ENCODE data around the gene UBR4. TPM values are rescaled to one million over a fixed set of nuclear protein-coding genes. Genes with fewer than 3 reads are reported as not detected.
A peak's percentile ranks its signal among the peaks of the same experiment; 100 is the strongest.

UBR4 gene
- total RNA-seq, 1 donor from 2014 or later = 223 TPM

DNA sequence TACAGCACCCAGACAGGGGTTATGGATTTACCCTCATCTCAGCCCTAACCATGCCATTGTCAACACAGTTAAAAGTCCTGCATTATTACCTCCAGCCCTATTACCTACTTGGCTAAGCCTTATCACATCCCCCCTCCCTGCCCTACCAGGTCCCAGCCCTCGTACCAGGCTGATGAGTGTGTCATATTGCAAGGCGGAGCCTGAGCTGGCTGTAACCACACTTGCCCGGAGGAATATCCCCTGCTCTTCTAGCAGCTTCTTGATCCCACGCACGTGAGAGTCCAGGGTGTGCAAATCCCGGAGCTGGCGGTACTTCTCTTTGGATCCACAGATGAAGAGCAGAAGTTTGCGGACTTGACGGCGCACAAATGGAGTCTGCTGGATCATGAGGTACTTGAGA lies 87.4 kb downstream of the UBR4 start:
- DNase-seq (ENCODE audit: low spot score) = no peak
- Mint-ChIP-seq H3K27me3 (ENCODE audit: unreplicated experiment) (peaks cover 5% of the 10 kb centered on the region), H3K27ac (ENCODE audit: unreplicated experiment) (no peak overlapping the region), H3K4me1 (ENCODE audit: unreplicated experiment) (peaks cover 10% of the 10 kb centered on the region), H3K4me3 (ENCODE audit: unreplicated experiment) (peak overlapping the region; percentile 12), H3K9me3 (ENCODE audit: unreplicated experiment) (no peaks in the 10 kb centered on the region), H3K36me3 (ENCODE audit: low read depth, unreplicated experiment) (peaks cover 83% of the 10 kb centered on the region)
- no peak for TF ChIP-seq CTCF (IDR thresholded peaks at IDR 0.05; ENCODE audit: unreplicated experiment)

GRCh38 chr1:19121192-19121591 lies 88.9 kb downstream of the UBR4 start:
- no peak for DNase-seq (ENCODE audit: low spot score)
- Mint-ChIP-seq H3K36me3 (ENCODE audit: low read depth, unreplicated experiment) (peaks cover 77% of the 10 kb centered on the region), H3K9me3 (ENCODE audit: unreplicated experiment) (no peaks in the 10 kb centered on the region), H3K27ac (ENCODE audit: unreplicated experiment) (peak overlapping the region; percentile 4), H3K4me1 (ENCODE audit: unreplicated experiment) (peaks cover 10% of the 10 kb centered on the region), H3K4me3 (ENCODE audit: unreplicated experiment) (no peak overlapping the region), H3K27me3 (ENCODE audit: unreplicated experiment) (peaks cover 5% of the 10 kb centered on the region)
- no peak for TF ChIP-seq CTCF (IDR thresholded peaks at IDR 0.05; ENCODE audit: unreplicated experiment)

GRCh38 chr1:19120070-19120469 lies 90.0 kb downstream of the UBR4 start:
- peaks cover 5% of the 10 kb centered on the region for H3K27me3 Mint-ChIP-seq (ENCODE audit: unreplicated experiment)
- H3K4me1 Mint-ChIP-seq (ENCODE audit: unreplicated experiment) = peaks cover 10% of the 10 kb centered on the region
- H3K9me3 Mint-ChIP-seq (ENCODE audit: unreplicated experiment) = no peaks in the 10 kb centered on the region
- TF ChIP-seq CTCF (IDR thresholded peaks at IDR 0.05; ENCODE audit: unreplicated experiment) = no peak
- H3K36me3 Mint-ChIP-seq (ENCODE audit: low read depth, unreplicated experiment) = peaks cover 78% of the 10 kb centered on the region
- H3K4me3 Mint-ChIP-seq (ENCODE audit: unreplicated experiment) = peak overlapping the region; percentile 54
- no peak overlapping the region for H3K27ac Mint-ChIP-seq (ENCODE audit: unreplicated experiment)
- no peak for DNase-seq (ENCODE audit: low spot score)

GRCh38 chr1:19115082-19115808 lies 94.8 kb downstream of the UBR4 start:
- TF ChIP-seq CTCF (IDR thresholded peaks at IDR 0.05; ENCODE audit: unreplicated experiment) = no peak
- no peak for DNase-seq (ENCODE audit: low spot score)
- Mint-ChIP-seq H3K36me3 (ENCODE audit: low read depth, unreplicated experiment) (peaks cover 80% of the 10 kb centered on the region), H3K27me3 (ENCODE audit: unreplicated experiment) (peaks cover 10% of the 10 kb centered on the region), H3K27ac (ENCODE audit: unreplicated experiment) (no peak overlapping the region), H3K4me3 (ENCODE audit: unreplicated experiment) (peak overlapping the region; percentile 10), H3K9me3 (ENCODE audit: unreplicated experiment) (no peaks in the 10 kb centered on the region), H3K4me1 (ENCODE audit: unreplicated experiment) (no peaks in the 10 kb centered on the region)

DNA sequence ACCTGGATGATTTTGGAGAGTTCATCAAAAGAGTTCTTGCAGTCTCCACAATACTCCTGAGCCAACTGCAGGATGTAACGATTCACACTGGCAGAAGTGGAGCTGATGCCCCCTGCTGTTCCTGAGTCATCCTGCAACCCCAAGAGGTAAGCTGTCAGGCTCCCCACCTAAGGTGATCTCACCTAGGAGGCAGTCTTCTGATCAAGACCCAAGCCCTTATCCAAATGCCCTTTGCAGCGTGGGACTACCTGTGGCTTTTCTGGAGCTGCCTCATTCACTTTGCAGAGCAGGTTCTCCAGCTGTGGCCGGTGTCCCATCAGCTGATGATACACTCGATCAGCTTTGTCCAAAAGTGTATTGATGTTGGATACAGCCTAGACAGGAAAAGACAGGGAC lies 96.4 kb downstream of the UBR4 start:
- peaks cover 80% of the 10 kb centered on the region for H3K36me3 Mint-ChIP-seq (ENCODE audit: low read depth, unreplicated experiment)
- peak; percentile 36 for DNase-seq (ENCODE audit: low spot score)
- H3K27ac Mint-ChIP-seq (ENCODE audit: unreplicated experiment) = no peak overlapping the region
- H3K4me1 Mint-ChIP-seq (ENCODE audit: unreplicated experiment) = no peaks in the 10 kb centered on the region
- peaks cover 10% of the 10 kb centered on the region for H3K27me3 Mint-ChIP-seq (ENCODE audit: unreplicated experiment)
- no peak overlapping the region for H3K4me3 Mint-ChIP-seq (ENCODE audit: unreplicated experiment)
- TF ChIP-seq CTCF (IDR thresholded peaks at IDR 0.05; ENCODE audit: unreplicated experiment) = no peak
- no peaks in the 10 kb centered on the region for H3K9me3 Mint-ChIP-seq (ENCODE audit: unreplicated experiment)

Measured in endothelial cell (in vitro differentiated cells).